Measurements from ENCODE around the gene FOXJ3. TPM values are rescaled to one million over a fixed set of nuclear protein-coding genes. Genes with fewer than 3 reads are reported as not detected.
A peak's percentile ranks its signal among the peaks of the same experiment; 100 is the strongest.

Gene FOXJ3
- total RNA-seq, 1 donor from 2014 or later = 51.0 TPM

GRCh38 chr1:42311897-42312296 lies 23.1 kb downstream of the FOXJ3 start:
- Mint-ChIP-seq H3K27ac (no peak overlapping the region), H3K36me3 (ENCODE audit: low read depth) (peaks cover 21% of the 10 kb centered on the region), H3K27me3 (no peaks in the 10 kb centered on the region), H3K4me1 (peaks cover 37% of the 10 kb centered on the region), H3K4me3 (no peak overlapping the region), H3K9me3 (no peaks in the 10 kb centered on the region)
- DNase-seq = peak; percentile 44
- intact Hi-C loops (cut with micrococcal nuclease) = no loop called here

DNA sequence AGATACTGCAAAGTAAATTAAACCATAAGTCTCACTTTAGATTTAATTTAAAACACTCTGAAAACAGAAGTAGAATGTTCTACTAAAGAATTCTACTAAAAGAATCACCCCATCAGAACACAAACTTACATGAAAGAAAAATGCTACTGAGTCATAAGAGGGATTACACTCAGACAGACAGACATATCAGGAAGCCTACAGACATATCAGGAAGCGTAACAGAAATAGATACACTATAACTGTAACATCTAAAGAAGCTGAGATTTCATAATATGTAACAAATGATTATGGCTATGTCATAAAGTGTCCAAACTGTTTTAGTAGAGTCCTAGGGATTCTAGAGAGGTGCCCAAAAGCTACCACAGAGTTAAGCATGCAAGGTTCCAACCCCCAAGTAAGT lies 23.9 kb downstream of the FOXJ3 start:
- Mint-ChIP-seq H3K27ac (no peak overlapping the region), H3K36me3 (ENCODE audit: low read depth) (peaks cover 23% of the 10 kb centered on the region), H3K4me3 (no peak overlapping the region), H3K9me3 (no peaks in the 10 kb centered on the region), H3K27me3 (no peaks in the 10 kb centered on the region), H3K4me1 (peaks cover 33% of the 10 kb centered on the region)
- no peak for DNase-seq
- intact Hi-C loops (cut with micrococcal nuclease) = no loop called here

- peaks cover 11% of the 10 kb centered on the region for H3K9me3 Mint-ChIP-seq
- peaks cover 47% of the 10 kb centered on the region for H3K36me3 Mint-ChIP-seq (ENCODE audit: low read depth)
Observed at GRCh38 chr1:42306977-42307376, 28.1 kb downstream of the FOXJ3 start.

GRCh38 chr1:42305639-42306038 lies 29.4 kb downstream of the FOXJ3 start:
- Mint-ChIP-seq H3K27me3 (no peaks in the 10 kb centered on the region), H3K4me3 (no peak overlapping the region), H3K27ac (no peak overlapping the region), H3K36me3 (ENCODE audit: low read depth) (peaks cover 56% of the 10 kb centered on the region), H3K9me3 (peaks cover 14% of the 10 kb centered on the region), H3K4me1 (peaks cover 11% of the 10 kb centered on the region)
- intact Hi-C loops (cut with micrococcal nuclease) = no loop called here
- DNase-seq = no peak

More at GRCh38 chr1:42306977-42307376, 28.1 kb downstream of the FOXJ3 start:
- intact Hi-C loops (cut with micrococcal nuclease) = no loop called here
- Mint-ChIP-seq H3K4me1 (peaks cover 17% of the 10 kb centered on the region), H3K27ac (no peak overlapping the region), H3K4me3 (no peak overlapping the region), H3K27me3 (no peaks in the 10 kb centered on the region)
- DNase-seq = no peak

- peaks cover 25% of the 10 kb centered on the region for H3K9me3 Mint-ChIP-seq
- no peaks in the 10 kb centered on the region for H3K27me3 Mint-ChIP-seq
- H3K4me3 Mint-ChIP-seq = no peak overlapping the region
- intact Hi-C loops (cut with micrococcal nuclease) = no loop called here
- H3K27ac Mint-ChIP-seq = no peak overlapping the region
- H3K4me1 Mint-ChIP-seq = peaks cover 7% of the 10 kb centered on the region
- DNase-seq = no peak
- H3K36me3 Mint-ChIP-seq (ENCODE audit: low read depth) = peaks cover 58% of the 10 kb centered on the region
Observed at GRCh38 chr1:42302034-42302433, 33.0 kb downstream of the FOXJ3 start.

- Mint-ChIP-seq H3K4me3 (no peak overlapping the region), H3K9me3 (peaks cover 23% of the 10 kb centered on the region), H3K27ac (peak overlapping the region; percentile 8), H3K27me3 (no peaks in the 10 kb centered on the region), H3K36me3 (ENCODE audit: low read depth) (peaks cover 51% of the 10 kb centered on the region), H3K4me1 (peaks cover 7% of the 10 kb centered on the region)
- DNase-seq = no peak
- intact Hi-C loops (cut with micrococcal nuclease) = no loop called here
Observed at GRCh38 chr1:42298520-42298919, 36.5 kb downstream of the FOXJ3 start.

DNA sequence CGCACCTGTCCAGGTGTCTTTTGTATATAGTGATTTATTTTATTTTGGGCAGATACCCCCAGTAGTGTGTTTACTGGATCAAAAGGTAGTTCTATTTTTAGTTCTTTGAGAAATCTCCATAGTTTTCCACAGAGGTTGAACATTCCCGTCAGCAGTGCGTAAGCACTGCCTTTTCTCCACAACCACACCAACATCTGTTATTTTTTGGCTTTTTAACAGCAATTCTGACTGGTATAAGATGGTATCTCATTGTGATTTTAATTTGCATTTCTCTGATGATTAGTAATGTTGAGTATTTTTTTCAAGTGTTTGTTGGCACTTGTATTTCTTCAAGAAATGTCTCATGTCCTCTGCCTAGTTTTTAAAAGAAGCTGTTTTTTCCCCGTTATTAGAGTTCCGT lies 39.2 kb downstream of the FOXJ3 start:
- H3K4me3 Mint-ChIP-seq = no peak overlapping the region
- H3K27me3 Mint-ChIP-seq = no peaks in the 10 kb centered on the region
- no peak for DNase-seq
- peaks cover 43% of the 10 kb centered on the region for H3K36me3 Mint-ChIP-seq (ENCODE audit: low read depth)
- intact Hi-C loops (cut with micrococcal nuclease) = no loop called here
- H3K9me3 Mint-ChIP-seq = peaks cover 18% of the 10 kb centered on the region
- H3K4me1 Mint-ChIP-seq = peaks cover 7% of the 10 kb centered on the region
- no peak overlapping the region for H3K27ac Mint-ChIP-seq

- H3K27ac Mint-ChIP-seq = no peak overlapping the region
- intact Hi-C loops (cut with micrococcal nuclease) = no loop called here
- no peak for DNase-seq
- no peaks in the 10 kb centered on the region for H3K27me3 Mint-ChIP-seq
- H3K4me1 Mint-ChIP-seq = no peaks in the 10 kb centered on the region
- no peaks in the 10 kb centered on the region for H3K9me3 Mint-ChIP-seq
- H3K4me3 Mint-ChIP-seq = no peak overlapping the region
- peaks cover 20% of the 10 kb centered on the region for H3K36me3 Mint-ChIP-seq (ENCODE audit: low read depth)
Observed at GRCh38 chr1:42290130-42290529, 44.9 kb downstream of the FOXJ3 start.

DNA sequence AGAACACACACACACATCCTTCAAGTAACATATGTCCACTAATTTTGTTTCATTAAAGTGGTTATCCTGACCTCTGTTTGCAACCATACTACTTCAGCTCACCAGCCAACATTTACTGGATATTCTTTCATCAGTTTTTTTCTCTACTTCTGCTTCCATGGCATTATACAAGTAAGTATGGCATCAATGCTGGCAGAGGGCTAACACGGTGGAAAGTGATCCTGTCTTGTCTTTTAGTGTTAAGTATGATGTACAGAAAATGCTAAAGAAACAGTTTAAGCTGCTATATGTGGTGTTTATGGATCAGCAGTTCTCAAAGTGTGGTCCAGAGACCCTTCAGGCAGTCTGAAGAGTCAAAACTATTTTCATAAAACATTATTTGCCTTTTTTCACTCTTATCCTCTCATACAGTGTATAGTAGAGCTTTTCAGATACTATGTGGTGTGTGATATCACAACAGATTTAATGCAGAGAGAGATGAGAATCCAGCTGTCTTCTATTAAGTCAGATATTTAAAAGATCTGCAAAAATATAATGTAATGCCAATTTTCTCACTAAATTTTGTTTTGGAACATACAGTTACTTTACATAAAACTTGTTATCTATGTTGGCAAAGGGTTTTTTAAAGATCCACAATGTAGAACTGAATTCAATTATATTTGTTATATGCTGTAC lies 46.6 kb downstream of the FOXJ3 start:
- Mint-ChIP-seq H3K4me1 (peaks cover 5% of the 10 kb centered on the region), H3K27me3 (no peaks in the 10 kb centered on the region), H3K27ac (no peak overlapping the region), H3K36me3 (ENCODE audit: low read depth) (peaks cover 15% of the 10 kb centered on the region), H3K9me3 (no peaks in the 10 kb centered on the region), H3K4me3 (no peak overlapping the region)
- no peak for DNase-seq
- intact Hi-C loops (cut with micrococcal nuclease) = no loop called here

DNA sequence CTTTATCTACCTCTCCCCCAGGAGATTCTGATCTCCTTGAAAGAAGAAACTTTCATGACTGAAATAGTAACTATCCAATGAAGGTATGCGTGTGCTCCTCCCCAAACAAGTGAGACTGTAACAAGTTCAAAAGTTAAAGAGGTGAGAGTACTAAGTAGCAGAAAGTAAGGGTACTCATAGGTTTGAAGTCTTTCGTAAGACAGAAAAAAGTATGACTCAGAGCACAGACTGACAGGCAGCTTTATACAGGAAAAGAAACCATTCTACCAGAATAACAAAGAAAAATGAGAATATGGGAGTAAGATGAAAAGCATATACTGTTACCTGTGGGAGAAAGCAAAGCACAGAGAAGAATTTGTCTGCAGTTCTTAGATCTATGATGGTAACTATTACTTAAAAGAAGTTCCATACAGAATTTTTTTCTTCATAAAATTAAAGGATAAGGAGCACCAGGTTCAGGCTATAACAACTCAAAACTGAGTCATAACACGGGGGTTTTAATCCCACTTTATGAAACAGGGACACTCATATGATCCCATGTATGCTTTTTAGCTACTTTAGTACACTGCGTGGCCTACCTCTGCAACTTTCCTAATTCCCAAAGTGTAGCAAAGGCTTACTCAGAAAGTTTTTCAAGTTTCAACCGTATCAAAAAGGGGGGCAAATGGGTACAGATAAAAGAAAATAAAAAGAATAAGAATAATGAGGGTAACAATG lies 52.0 kb downstream of the FOXJ3 start:
- intact Hi-C loops (cut with micrococcal nuclease) = no loop called here
- Mint-ChIP-seq H3K36me3 (ENCODE audit: low read depth) (peaks cover 12% of the 10 kb centered on the region), H3K4me3 (no peak overlapping the region), H3K27me3 (no peaks in the 10 kb centered on the region), H3K27ac (no peak overlapping the region), H3K4me1 (peaks cover 22% of the 10 kb centered on the region), H3K9me3 (no peaks in the 10 kb centered on the region)
- DNase-seq = no peak

- Mint-ChIP-seq H3K27ac (no peak overlapping the region), H3K4me1 (peaks cover 22% of the 10 kb centered on the region), H3K27me3 (no peaks in the 10 kb centered on the region), H3K36me3 (ENCODE audit: low read depth) (peaks cover 13% of the 10 kb centered on the region), H3K4me3 (no peak overlapping the region), H3K9me3 (no peaks in the 10 kb centered on the region)
- intact Hi-C loops (cut with micrococcal nuclease) = no loop called here
- DNase-seq = no peak
Observed at GRCh38 chr1:42282024-42282579, 52.9 kb downstream of the FOXJ3 start.

- Mint-ChIP-seq H3K9me3 (no peaks in the 10 kb centered on the region), H3K36me3 (ENCODE audit: low read depth) (peaks cover 17% of the 10 kb centered on the region), H3K4me1 (peaks cover 22% of the 10 kb centered on the region), H3K27ac (no peak overlapping the region), H3K27me3 (no peaks in the 10 kb centered on the region), H3K4me3 (no peak overlapping the region)
- no peak for DNase-seq
- intact Hi-C loops (cut with micrococcal nuclease) = no loop called here
Observed at GRCh38 chr1:42280821-42281220, 54.2 kb downstream of the FOXJ3 start.

DNA sequence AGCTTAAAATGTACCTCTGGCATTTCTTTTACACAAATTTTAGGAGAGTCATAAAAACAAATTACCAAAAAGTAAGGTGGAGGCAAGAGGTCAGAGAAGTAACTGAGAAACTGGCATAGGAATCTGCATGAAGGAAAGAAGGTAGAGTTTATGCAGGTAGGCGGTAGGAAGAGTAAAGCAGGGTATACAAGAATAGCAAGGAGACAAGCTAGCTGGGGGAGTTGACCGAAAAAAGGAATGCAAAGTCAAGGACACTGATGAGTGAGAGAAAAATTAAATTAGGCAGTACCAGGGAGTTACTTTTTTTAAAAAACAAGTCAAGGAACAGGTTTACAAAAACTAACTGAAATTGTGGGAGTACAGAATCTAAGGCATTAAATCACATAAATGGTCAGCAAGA lies 56.0 kb downstream of the FOXJ3 start:
- H3K36me3 Mint-ChIP-seq (ENCODE audit: low read depth) = peaks cover 21% of the 10 kb centered on the region
- H3K9me3 Mint-ChIP-seq = no peaks in the 10 kb centered on the region
- intact Hi-C loops (cut with micrococcal nuclease) = no loop called here
- H3K27me3 Mint-ChIP-seq = no peaks in the 10 kb centered on the region
- H3K4me1 Mint-ChIP-seq = peaks cover 20% of the 10 kb centered on the region
- no peak overlapping the region for H3K27ac Mint-ChIP-seq
- H3K4me3 Mint-ChIP-seq = no peak overlapping the region
- DNase-seq = no peak

- Mint-ChIP-seq H3K4me3 (no peak overlapping the region), H3K4me1 (peaks cover 16% of the 10 kb centered on the region), H3K9me3 (no peaks in the 10 kb centered on the region), H3K27me3 (no peaks in the 10 kb centered on the region), H3K36me3 (ENCODE audit: low read depth) (peaks cover 26% of the 10 kb centered on the region), H3K27ac (no peak overlapping the region)
- DNase-seq = no peak
- intact Hi-C loops (cut with micrococcal nuclease) = no loop called here
Observed at GRCh38 chr1:42272920-42273319, 62.1 kb downstream of the FOXJ3 start.
